ENCODE data around the gene RALGAPB. TPM values are rescaled to one million over a fixed set of nuclear protein-coding genes. Genes with fewer than 3 reads are reported as not detected.
"Not testable (repeated sequence)": the region's sequence is repeated elsewhere in the genome, so short reads cannot be mapped to it uniquely, and the experiment has no call there.

RALGAPB gene
- total RNA-seq, 1 donor from 2014 or later = 30.0 TPM

DNA sequence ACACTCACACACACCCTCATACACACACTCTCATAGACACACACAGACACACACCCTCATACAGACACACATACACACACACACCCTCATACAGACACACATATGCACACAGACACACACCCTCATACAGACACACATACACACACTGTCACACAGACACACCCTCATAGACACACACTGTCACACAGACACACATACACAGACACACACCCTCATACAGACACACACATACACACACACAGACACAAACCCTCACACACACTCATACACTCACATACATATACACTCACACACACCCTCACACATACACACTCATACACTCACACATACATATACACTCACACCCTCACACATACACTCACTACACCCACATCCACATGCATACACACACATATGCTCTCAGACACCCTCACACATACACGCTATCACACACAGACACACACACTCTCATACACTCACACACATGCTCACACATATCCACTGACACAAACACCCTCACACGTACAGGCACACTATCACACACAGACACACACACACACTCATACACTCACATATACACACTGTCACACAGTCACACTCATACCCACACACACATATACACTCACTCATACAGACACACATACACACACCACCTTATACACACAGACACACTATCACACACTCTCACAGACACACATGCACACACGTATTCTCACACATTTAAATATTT, 117.5 kb downstream of the RALGAPB start:
- no peaks in the 10 kb centered on the region for H3K4me1 Mint-ChIP-seq (ENCODE audit: low read depth)
- intact Hi-C loops (cut with micrococcal nuclease) = no loop called here
- peaks cover 3% of the 10 kb centered on the region for H3K27me3 Mint-ChIP-seq (ENCODE audit: low read depth)
- no peaks in the 10 kb centered on the region for H3K9me3 Mint-ChIP-seq
- no peak for DNase-seq (ENCODE audit: low spot score)
- no peak overlapping the region for H3K27ac Mint-ChIP-seq
- H3K4me3 Mint-ChIP-seq (ENCODE audit: low read depth) = no peak overlapping the region
- no peaks in the 10 kb centered on the region for H3K36me3 Mint-ChIP-seq (ENCODE audit: low read depth)

DNA sequence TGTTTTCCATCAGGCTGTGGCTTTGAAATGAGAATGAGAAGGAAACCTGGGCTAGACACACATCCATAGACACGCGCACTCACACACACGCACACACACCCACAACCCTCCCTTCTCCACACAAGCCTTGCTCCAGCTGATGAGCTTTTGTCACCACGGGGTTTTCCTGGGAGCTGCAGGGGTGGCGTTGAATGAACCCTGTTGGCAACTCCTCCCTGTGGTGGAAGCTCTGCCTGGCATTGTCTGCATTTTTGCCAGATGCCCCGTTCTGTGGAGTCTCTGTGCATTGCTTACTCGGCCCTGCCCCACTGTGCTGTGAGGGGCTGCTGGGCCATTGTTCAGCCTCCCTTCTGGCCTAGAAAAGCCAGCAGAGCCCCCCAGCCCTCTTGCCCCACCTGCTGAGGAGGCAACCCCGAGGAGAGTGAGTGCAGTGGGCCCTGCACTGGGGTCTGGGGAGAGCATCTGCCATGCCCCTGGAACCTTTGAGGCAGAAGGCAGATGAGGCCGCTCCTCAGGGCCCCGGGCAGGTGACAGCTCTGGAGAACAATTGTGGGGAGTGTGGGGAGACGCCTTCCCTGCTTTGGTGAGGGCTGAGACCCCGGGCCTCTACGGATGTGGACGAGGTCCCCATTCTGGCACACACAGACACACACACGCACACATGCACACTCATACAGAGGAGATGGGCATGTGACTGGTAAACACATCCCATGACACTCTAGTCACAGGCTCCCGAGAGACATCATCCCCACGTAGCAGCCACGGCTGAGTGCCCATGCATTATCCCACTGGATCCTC, 118.2 kb downstream of the RALGAPB start:
- Mint-ChIP-seq H3K36me3 (ENCODE audit: low read depth) (no peaks in the 10 kb centered on the region), H3K27me3 (ENCODE audit: low read depth) (peaks cover 3% of the 10 kb centered on the region), H3K27ac (no peak overlapping the region), H3K4me3 (ENCODE audit: low read depth) (no peak overlapping the region), H3K4me1 (ENCODE audit: low read depth) (no peaks in the 10 kb centered on the region), H3K9me3 (no peaks in the 10 kb centered on the region)
- intact Hi-C loops (cut with micrococcal nuclease) = no loop called here
- no peak for DNase-seq (ENCODE audit: low spot score)

DNA sequence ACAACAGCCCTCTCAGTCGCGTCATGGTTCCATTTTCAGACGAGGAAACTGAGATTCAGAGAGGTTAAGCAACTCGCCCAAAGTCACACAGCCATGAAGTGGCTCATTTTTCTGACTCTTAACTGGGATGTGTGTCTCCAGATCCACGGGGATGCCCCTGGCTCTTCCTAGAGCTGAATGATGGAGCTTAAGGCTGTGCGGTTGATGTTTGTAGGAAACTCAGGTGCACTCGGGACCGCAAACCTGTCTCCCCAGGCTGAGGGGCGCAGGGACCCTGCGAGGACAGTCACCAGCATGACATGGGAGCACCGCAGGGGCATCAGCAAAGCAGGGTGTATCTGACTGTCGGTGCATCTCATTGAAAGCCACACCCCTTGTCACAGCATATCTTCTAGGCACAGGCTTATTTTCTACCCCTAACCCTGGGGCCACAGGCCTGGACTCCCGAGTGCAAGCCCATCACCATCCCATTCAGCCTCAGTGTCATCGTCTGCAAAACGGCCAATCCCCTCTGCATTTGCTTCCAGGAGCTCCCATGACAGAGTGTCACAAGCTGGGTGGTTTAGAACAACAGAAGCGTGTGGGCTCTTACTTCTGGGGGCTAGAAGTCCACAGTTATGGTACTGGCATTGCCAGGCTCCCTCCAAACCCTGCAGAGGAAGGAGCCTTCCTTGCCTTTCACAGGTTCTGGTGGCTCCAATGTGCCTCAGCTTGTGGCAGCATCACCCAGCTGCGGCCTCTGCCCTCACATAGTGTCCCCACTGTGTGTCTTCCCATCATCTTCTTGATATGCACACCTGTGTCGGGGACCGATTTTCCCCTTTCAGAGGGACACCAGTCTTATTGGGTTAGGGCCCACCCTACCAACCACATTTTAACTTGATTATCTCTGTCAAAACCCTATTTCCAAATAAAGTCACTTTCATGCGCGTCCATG, 119.1 kb downstream of the RALGAPB start:
- no peak for DNase-seq (ENCODE audit: low spot score)
- Mint-ChIP-seq H3K4me1 (ENCODE audit: low read depth) (no peaks in the 10 kb centered on the region), H3K4me3 (ENCODE audit: low read depth) (no peak overlapping the region), H3K27ac (no peak overlapping the region), H3K27me3 (ENCODE audit: low read depth) (peaks cover 3% of the 10 kb centered on the region), H3K9me3 (no peaks in the 10 kb centered on the region), H3K36me3 (ENCODE audit: low read depth) (no peaks in the 10 kb centered on the region)
- intact Hi-C loops (cut with micrococcal nuclease) = no loop called here

- not testable (repeated sequence) for H3K4me3 Mint-ChIP-seq (ENCODE audit: low read depth)
These were observed 119.8 kb downstream of the RALGAPB start for GRCh38 chr20:38592411-38592790.

DNA sequence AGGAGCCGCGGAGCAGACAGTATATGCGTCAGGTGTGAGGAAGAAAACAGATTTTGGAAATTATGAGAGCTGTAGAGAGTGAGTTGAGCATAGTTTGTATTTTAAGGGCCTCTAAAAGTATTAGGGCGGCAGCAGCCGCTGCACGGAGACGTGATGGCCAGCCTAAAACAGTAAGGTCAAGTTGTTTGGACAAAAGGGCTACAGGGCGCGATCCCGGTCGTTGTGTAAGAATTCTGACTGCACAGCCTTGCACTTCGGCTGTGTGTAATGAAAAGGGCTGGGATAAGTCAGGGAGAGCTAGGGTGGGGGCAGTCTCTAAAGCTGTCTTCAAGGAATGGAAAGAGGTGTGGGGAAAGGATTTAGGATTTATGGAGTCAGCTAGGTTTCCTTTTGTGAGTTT, 121.6 kb downstream of the RALGAPB start:
- H3K36me3 Mint-ChIP-seq (ENCODE audit: low read depth); H3K4me3 Mint-ChIP-seq (ENCODE audit: low read depth); H3K27ac Mint-ChIP-seq; H3K4me1 Mint-ChIP-seq (ENCODE audit: low read depth); DNase-seq (ENCODE audit: low spot score); H3K9me3 Mint-ChIP-seq; intact Hi-C loops (cut with micrococcal nuclease): not testable (repeated sequence)
- H3K27me3 Mint-ChIP-seq (ENCODE audit: low read depth) = peaks cover 11% of the 10 kb centered on the region

More at GRCh38 chr20:38592411-38592790, 119.8 kb downstream of the RALGAPB start:
- H3K36me3 Mint-ChIP-seq (ENCODE audit: low read depth); DNase-seq (ENCODE audit: low spot score); H3K27me3 Mint-ChIP-seq (ENCODE audit: low read depth); intact Hi-C loops (cut with micrococcal nuclease); H3K4me1 Mint-ChIP-seq (ENCODE audit: low read depth); H3K9me3 Mint-ChIP-seq; H3K27ac Mint-ChIP-seq: not testable (repeated sequence)

GRCh38 chr20:38595886-38596285, 123.2 kb downstream of the RALGAPB start:
- H3K27ac Mint-ChIP-seq; H3K4me1 Mint-ChIP-seq (ENCODE audit: low read depth); DNase-seq (ENCODE audit: low spot score); H3K36me3 Mint-ChIP-seq (ENCODE audit: low read depth); H3K9me3 Mint-ChIP-seq; intact Hi-C loops (cut with micrococcal nuclease); H3K4me3 Mint-ChIP-seq (ENCODE audit: low read depth): not testable (repeated sequence)
- peaks cover 17% of the 10 kb centered on the region for H3K27me3 Mint-ChIP-seq (ENCODE audit: low read depth)

GRCh38 chr20:38599410-38599882, 126.8 kb downstream of the RALGAPB start:
- intact Hi-C loops (cut with micrococcal nuclease) = no loop called here
- H3K27ac Mint-ChIP-seq = no peak overlapping the region
- no peak for DNase-seq (ENCODE audit: low spot score)
- H3K36me3 Mint-ChIP-seq (ENCODE audit: low read depth) = no peaks in the 10 kb centered on the region
- no peak overlapping the region for H3K4me3 Mint-ChIP-seq (ENCODE audit: low read depth)
- no peaks in the 10 kb centered on the region for H3K9me3 Mint-ChIP-seq
- peaks cover 5% of the 10 kb centered on the region for H3K4me1 Mint-ChIP-seq (ENCODE audit: low read depth)
- H3K27me3 Mint-ChIP-seq (ENCODE audit: low read depth) = peaks cover 42% of the 10 kb centered on the region

GRCh38 chr20:38600057-38600456, 127.4 kb downstream of the RALGAPB start:
- Mint-ChIP-seq H3K4me1 (ENCODE audit: low read depth) (peaks cover 5% of the 10 kb centered on the region), H3K36me3 (ENCODE audit: low read depth) (no peaks in the 10 kb centered on the region), H3K9me3 (no peaks in the 10 kb centered on the region), H3K27ac (no peak overlapping the region), H3K27me3 (ENCODE audit: low read depth) (peaks cover 46% of the 10 kb centered on the region), H3K4me3 (ENCODE audit: low read depth) (no peak overlapping the region)
- no peak for DNase-seq (ENCODE audit: low spot score)
- intact Hi-C loops (cut with micrococcal nuclease) = no loop called here

GRCh38 chr20:38601216-38602184, 128.9 kb downstream of the RALGAPB start, which contains the start of gene ARHGAP40:
Gene ARHGAP40, plus strand, starts transcription at chr20:38601809.
- H3K27me3 Mint-ChIP-seq (ENCODE audit: low read depth) = peaks cover 54% of the 10 kb centered on the region

DNA sequence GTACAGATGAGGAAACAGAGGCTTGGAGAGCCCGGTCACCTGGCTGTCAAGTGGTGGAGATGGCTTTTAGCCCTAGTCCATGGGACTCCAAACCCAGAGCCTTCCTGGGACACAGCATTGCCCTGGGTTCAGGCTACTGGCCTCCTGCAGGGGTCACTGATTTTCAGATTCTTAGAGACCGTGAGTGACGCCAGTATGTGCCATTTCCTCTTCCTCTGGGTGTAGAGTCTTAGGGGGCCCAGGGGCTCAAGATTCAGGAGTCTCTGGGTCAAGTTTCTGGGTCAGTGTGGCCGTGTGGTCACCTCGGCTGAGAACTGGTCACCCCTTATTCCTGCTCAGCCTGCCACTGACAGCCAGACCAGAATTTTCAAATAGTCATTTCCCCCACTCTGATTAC, 129.5 kb downstream of the RALGAPB start:
- no peak for DNase-seq (ENCODE audit: low spot score)
- Mint-ChIP-seq H3K4me1 (ENCODE audit: low read depth) (peaks cover 5% of the 10 kb centered on the region), H3K36me3 (ENCODE audit: low read depth) (no peaks in the 10 kb centered on the region), H3K27me3 (ENCODE audit: low read depth) (peaks cover 55% of the 10 kb centered on the region), H3K4me3 (ENCODE audit: low read depth) (no peak overlapping the region), H3K9me3 (no peaks in the 10 kb centered on the region), H3K27ac (no peak overlapping the region)
- intact Hi-C loops (cut with micrococcal nuclease) = no loop called here

More at GRCh38 chr20:38601216-38602184, 128.9 kb downstream of the RALGAPB start, which contains the start of gene ARHGAP40:
- Mint-ChIP-seq H3K4me3 (ENCODE audit: low read depth) (no peak within 1 kb of the TSS), H3K4me1 (ENCODE audit: low read depth) (peaks cover 5% of the 10 kb centered on the region), H3K27ac (no peak within 1 kb of the TSS), H3K36me3 (ENCODE audit: low read depth) (no peaks in the 10 kb centered on the region), H3K9me3 (no peaks in the 10 kb centered on the region)
- no peak for DNase-seq (ENCODE audit: low spot score)
- intact Hi-C loops (cut with micrococcal nuclease) = no loop called here

- intact Hi-C loops (cut with micrococcal nuclease) = no loop called here
- Mint-ChIP-seq H3K27ac (no peak overlapping the region), H3K4me3 (ENCODE audit: low read depth) (no peak overlapping the region), H3K36me3 (ENCODE audit: low read depth) (no peaks in the 10 kb centered on the region), H3K4me1 (ENCODE audit: low read depth) (peaks cover 5% of the 10 kb centered on the region), H3K9me3 (no peaks in the 10 kb centered on the region), H3K27me3 (ENCODE audit: low read depth) (peaks cover 55% of the 10 kb centered on the region)
- DNase-seq (ENCODE audit: low spot score) = no peak
These were observed 130.6 kb downstream of the RALGAPB start for GRCh38 chr20:38603286-38603685.
